Measurements from ENCODE around the gene SPTBN4.

DNA sequence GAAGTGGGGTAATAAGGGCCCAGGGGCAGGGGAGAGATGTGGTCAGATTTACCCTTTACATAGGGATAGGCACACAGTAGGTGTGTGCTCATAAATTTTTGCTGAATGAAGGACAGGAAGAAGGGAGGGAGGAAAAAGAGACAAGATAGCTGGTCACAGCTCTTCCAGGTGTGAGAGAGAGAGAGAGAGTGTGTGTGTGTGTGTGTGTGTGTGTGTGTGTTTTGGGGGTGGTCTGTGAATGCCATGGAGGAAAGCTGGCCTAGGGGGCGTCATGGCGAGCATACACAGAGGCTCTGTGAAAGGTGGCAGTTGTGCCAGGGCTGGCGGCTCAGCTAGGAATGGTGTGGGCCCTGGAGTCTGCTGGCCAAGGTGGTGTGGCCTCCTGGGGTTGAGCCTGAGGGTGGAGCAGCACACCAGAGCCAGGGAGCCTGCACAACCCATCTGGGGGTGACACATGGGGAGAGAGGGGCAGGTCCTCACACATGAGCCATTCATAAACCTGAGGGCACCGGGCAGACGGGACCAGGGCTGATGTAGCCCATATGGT, 47.7 kb upstream of the SPTBN4 start:
- TF ChIP-seq EZH2 (IDR thresholded peaks at IDR 0.05; ENCODE audit: borderline replicate concordance): no peak
- TF ChIP-seq, protein P1, sequence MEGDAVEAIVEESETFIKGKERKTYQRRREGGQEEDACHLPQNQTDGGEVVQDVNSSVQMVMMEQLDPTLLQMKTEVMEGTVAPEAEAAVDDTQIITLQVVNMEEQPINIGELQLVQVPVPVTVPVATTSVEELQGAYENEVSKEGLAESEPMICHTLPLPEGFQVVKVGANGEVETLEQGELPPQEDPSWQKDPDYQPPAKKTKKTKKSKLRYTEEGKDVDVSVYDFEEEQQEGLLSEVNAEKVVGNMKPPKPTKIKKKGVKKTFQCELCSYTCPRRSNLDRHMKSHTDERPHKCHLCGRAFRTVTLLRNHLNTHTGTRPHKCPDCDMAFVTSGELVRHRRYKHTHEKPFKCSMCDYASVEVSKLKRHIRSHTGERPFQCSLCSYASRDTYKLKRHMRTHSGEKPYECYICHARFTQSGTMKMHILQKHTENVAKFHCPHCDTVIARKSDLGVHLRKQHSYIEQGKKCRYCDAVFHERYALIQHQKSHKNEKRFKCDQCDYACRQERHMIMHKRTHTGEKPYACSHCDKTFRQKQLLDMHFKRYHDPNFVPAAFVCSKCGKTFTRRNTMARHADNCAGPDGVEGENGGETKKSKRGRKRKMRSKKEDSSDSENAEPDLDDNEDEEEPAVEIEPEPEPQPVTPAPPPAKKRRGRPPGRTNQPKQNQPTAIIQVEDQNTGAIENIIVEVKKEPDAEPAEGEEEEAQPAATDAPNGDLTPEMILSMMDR (IDR thresholded peaks at IDR 0.05; ENCODE audit: poor library complexity): no peak
